SIG-M5 treated with dmso at 0.1 percent for 504 hours (cell line): Measurements from ENCODE around the gene ARHGAP40.
"Not testable (repeated sequence)": the region's sequence is repeated elsewhere in the genome, so short reads cannot be mapped to it uniquely, and the experiment has no call there.

Experiments
- DNase-seq: peaks from one replicate; lab custom pipeline; 2025; ENCODE audit not compliant: unreplicated experiment; lab: John Stamatoyannopoulos, UW

ARHGAP40 gene

GRCh38 chr20:38586181-38586525 lies 15.5 kb upstream of the ARHGAP40 start:
- DNase-seq = no peak

DNA sequence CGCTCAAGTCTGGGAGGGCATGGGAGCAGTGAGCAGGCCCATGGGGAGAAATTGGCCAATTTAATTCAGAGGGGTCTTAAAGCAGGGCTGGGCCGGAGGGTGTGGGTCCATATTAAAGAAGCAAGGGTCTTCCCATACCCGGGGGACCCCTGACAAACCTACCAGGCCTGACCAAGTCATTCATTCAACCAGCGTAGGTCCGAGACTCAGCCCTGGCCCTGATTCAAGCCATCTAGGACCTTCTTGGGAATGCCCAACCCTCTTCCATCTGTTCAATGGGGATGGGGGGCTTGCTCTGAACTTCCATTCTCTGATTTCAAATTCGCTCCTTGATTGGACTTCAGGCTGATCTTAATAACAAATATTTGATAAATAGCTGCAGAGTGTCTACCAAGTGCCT lies 13.3 kb upstream of the ARHGAP40 start:
- DNase-seq = no peak

DNA sequence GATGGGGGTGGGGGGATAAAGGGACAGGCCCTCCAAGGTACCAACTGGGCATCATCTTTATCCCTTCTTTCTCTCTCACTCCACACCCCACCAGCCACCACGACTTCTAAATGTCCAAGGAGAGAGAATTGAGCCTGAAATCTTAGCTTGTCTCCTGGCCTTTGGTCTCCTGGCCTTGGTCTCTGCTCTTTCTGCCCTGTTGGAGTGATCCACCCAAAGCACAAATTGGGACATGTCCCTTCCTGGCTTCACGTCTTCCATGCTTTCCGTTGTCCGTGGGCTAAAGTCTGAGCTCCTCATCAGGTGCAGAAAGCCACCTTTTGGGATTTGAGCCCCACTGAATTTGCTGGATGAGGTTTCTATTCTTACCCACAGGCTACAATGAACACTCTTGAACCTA lies 12.3 kb upstream of the ARHGAP40 start:
- DNase-seq = no peak

- DNase-seq = no peak
Measured at GRCh38 chr20:38589967-38590675, 11.5 kb upstream of the ARHGAP40 start.

GRCh38 chr20:38590676-38591473 lies 10.7 kb upstream of the ARHGAP40 start:
- DNase-seq = no peak

DNA sequence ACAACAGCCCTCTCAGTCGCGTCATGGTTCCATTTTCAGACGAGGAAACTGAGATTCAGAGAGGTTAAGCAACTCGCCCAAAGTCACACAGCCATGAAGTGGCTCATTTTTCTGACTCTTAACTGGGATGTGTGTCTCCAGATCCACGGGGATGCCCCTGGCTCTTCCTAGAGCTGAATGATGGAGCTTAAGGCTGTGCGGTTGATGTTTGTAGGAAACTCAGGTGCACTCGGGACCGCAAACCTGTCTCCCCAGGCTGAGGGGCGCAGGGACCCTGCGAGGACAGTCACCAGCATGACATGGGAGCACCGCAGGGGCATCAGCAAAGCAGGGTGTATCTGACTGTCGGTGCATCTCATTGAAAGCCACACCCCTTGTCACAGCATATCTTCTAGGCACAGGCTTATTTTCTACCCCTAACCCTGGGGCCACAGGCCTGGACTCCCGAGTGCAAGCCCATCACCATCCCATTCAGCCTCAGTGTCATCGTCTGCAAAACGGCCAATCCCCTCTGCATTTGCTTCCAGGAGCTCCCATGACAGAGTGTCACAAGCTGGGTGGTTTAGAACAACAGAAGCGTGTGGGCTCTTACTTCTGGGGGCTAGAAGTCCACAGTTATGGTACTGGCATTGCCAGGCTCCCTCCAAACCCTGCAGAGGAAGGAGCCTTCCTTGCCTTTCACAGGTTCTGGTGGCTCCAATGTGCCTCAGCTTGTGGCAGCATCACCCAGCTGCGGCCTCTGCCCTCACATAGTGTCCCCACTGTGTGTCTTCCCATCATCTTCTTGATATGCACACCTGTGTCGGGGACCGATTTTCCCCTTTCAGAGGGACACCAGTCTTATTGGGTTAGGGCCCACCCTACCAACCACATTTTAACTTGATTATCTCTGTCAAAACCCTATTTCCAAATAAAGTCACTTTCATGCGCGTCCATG lies 9.9 kb upstream of the ARHGAP40 start:
- DNase-seq = no peak

DNA sequence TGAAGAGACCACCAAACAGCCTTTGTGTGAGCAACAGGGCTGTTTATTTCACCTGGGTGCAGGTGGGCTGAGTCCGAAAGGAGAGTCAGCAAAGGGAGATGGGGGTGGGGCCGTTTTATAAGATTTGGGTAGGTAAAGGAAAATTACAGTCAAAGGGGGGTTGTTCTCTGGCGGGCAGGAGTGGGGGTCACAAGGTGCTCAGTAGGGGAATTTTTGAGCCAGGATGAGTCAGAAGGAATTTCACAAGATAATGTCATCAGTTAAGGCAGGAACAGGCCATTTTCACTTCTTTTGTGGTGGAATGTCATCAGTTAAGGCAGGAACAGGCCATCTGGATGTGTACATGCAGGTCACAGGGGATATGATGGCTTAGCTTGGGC lies 9.2 kb upstream of the ARHGAP40 start:
- DNase-seq = not testable (repeated sequence)

DNA sequence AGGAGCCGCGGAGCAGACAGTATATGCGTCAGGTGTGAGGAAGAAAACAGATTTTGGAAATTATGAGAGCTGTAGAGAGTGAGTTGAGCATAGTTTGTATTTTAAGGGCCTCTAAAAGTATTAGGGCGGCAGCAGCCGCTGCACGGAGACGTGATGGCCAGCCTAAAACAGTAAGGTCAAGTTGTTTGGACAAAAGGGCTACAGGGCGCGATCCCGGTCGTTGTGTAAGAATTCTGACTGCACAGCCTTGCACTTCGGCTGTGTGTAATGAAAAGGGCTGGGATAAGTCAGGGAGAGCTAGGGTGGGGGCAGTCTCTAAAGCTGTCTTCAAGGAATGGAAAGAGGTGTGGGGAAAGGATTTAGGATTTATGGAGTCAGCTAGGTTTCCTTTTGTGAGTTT lies 7.3 kb upstream of the ARHGAP40 start:
- not testable (repeated sequence) for DNase-seq

GRCh38 chr20:38595886-38596285 lies 5.7 kb upstream of the ARHGAP40 start:
- DNase-seq = not testable (repeated sequence)

DNA sequence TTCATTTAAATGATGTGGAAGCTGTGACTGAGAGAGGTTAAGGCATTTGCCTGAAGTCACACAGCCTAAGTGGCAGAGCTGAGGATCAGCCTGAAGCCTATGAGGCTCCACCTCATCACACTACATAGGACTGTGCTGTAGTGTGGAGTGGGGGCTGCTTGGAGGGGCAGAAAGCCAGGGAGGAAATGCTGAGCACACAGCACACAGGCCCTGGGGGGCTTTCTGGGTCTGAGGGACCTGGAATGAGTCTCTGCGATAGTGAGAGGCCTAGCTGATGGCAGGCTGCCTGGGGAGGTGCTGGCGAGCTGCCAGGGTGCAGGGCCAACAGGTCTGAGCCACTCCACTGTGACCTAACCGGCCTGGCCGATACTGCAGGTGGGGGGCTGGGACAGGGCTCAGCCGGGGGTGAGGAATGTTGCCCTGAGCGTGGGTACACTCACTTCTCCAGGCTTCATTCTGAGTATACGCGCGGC lies 2.2 kb upstream of the ARHGAP40 start:
- DNase-seq = peak; percentile 3

GRCh38 chr20:38600057-38600456 lies 1.6 kb upstream of the ARHGAP40 start:
- DNase-seq = no peak

- DNase-seq = no peak
Measured at GRCh38 chr20:38602185-38602581, 574 bp downstream of the ARHGAP40 start.

GRCh38 chr20:38603286-38603685 lies 1.7 kb downstream of the ARHGAP40 start:
- DNase-seq = no peak

DNA sequence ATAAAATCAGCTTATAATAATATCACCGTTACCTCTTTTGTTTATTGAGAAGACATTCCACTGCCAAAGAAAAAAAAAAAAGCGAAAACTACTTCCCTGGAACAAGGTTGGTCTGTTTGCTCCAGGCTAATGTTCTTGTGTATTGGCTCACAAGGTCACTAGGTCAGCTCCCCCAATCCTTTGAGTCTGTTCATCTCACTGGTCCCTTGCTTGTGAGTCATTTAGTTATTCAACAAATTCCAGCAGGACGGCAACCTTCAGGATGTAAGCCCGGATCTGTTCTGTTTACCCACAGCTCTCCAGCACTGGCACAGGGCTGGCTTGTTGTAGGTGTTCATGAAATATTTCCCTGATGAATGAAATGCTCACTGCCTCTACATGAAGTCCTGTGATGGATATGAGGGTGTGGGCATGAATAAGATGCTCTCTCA lies 3.3 kb downstream of the ARHGAP40 start:
- DNase-seq = peak; percentile 43

GRCh38 chr20:38607351-38607750 lies 5.7 kb downstream of the ARHGAP40 start:
- no peak for DNase-seq

- DNase-seq = no peak
Measured at GRCh38 chr20:38608188-38608587, 6.6 kb downstream of the ARHGAP40 start.

GRCh38 chr20:38609815-38610214 lies 8.2 kb downstream of the ARHGAP40 start:
- DNase-seq = no peak

DNA sequence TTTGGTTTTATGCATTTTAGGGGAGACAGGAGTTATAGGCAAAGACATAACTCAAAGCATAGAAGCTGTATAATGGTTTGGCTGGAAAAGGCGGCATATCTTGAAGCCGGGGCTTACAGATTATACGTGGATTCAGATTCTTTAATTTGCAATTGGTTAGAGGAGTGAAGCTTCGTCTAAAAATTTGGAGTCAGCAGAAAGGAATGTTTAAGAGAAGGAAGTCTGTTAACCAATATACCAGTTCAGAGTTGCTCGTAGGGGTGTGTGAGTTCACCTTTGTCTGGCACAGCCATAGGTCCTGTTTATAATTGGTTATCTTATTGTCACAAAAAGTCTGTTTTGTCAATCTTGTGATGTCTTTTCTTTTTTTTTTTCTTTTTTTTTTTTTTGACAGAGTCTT lies 8.9 kb downstream of the ARHGAP40 start:
- no peak for DNase-seq

GRCh38 chr20:38612751-38613515 lies 11.3 kb downstream of the ARHGAP40 start:
- DNase-seq = no peak

GRCh38 chr20:38615283-38615682 lies 13.7 kb downstream of the ARHGAP40 start:
- no peak for DNase-seq

GRCh38 chr20:38616457-38616856 lies 14.8 kb downstream of the ARHGAP40 start:
- no peak for DNase-seq
